ENCODE measurements around the gene CCNG2. TPM values are rescaled to one million over a fixed set of nuclear protein-coding genes. Genes with fewer than 3 reads are reported as not detected.
A peak's percentile ranks its signal among the peaks of the same experiment; 100 is the strongest.
"Not testable (repeated sequence)": the region's sequence is repeated elsewhere in the genome, so short reads cannot be mapped to it uniquely, and the experiment has no call there.

CCNG2 gene
- total RNA-seq, 1 donor from 2014 or later = 27.8 TPM

DNA sequence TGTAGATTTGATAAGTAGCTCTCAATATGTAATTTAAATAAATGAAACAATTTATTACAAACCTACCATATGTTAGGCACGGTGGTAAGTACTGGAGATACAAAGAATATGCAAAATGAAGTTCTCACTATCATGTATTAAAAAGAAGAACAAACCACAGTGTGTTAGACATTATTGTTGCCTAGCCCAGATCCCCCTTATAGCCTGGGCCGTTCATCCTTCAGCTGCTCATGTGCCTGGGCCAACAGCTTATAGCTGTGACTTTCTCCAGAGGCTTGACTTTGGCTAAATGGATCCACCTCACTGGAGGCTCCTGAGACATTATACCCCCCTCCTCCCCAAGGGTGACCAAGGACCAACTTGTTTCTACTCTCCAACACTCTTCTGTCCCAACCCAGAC lies 29.8 kb upstream of the CCNG2 start:
- Histone ChIP-seq H3K4me3 (no peak overlapping the region), H3K27ac (peak overlapping the region in 1 of 2 donors; percentile 18), H3K9me3 (no peaks in the 10 kb centered on the region), H3K4me1 (no peaks in the 10 kb centered on the region), H3K36me3 (no peaks in the 10 kb centered on the region), H3K27me3 (no peaks in the 10 kb centered on the region)
- intact Hi-C loops (cut with DNase I) = no loop called here
- DNase-seq (ENCODE audit: low spot score in 2 of 2) = no peak
- TF ChIP-seq, protein P1, sequence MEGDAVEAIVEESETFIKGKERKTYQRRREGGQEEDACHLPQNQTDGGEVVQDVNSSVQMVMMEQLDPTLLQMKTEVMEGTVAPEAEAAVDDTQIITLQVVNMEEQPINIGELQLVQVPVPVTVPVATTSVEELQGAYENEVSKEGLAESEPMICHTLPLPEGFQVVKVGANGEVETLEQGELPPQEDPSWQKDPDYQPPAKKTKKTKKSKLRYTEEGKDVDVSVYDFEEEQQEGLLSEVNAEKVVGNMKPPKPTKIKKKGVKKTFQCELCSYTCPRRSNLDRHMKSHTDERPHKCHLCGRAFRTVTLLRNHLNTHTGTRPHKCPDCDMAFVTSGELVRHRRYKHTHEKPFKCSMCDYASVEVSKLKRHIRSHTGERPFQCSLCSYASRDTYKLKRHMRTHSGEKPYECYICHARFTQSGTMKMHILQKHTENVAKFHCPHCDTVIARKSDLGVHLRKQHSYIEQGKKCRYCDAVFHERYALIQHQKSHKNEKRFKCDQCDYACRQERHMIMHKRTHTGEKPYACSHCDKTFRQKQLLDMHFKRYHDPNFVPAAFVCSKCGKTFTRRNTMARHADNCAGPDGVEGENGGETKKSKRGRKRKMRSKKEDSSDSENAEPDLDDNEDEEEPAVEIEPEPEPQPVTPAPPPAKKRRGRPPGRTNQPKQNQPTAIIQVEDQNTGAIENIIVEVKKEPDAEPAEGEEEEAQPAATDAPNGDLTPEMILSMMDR (IDR thresholded peaks at IDR 0.05) = no peak

DNA sequence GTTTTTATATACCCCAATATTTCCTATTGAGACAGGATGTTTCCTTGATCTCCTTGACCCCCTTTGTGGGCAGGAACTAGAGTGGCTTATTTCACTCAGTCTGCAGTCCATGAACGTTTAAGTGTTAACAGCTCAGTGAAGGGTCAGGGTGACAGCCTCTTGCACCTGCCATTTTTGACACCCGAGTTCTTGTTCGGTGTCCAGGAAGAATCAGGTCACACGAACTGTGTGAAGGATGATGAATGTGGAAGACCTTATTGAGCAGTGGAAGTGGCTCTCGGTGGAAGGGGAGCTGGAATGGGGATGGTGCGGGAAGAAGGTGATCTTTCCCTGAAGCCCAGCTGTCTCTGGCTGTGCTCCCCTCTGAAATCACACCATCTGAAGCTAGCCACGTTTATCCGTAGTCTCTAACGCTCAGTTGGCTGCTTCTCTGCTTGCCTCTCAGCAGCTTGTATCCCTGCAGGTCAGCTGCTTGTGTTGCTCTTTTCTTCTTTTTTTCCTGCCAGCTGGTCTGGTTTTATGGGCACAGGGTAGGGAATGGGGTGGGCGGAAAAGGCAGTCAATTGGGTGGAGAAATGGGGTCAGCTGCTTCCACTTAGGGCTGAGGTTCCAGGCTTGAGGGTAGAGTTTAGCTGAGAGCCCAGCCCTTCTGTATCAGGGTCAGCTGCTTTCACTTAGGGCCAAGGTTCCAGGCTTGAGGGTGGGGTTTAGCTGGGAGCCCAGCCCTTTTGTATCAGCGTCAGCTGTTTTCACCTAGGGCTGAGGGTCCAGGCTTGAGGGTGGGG lies 29.0 kb upstream of the CCNG2 start:
- intact Hi-C loops (cut with DNase I) = no loop called here
- DNase-seq (ENCODE audit: low spot score in 2 of 2) = no peak
- H3K36me3 ChIP-seq = no peaks in the 10 kb centered on the region
- no peaks in the 10 kb centered on the region for H3K9me3 ChIP-seq
- TF ChIP-seq, protein P1 (IDR thresholded peaks at IDR 0.05) = no peak
- H3K27me3 ChIP-seq = no peaks in the 10 kb centered on the region
- H3K4me3 ChIP-seq = no peak overlapping the region
- H3K4me1 ChIP-seq = no peaks in the 10 kb centered on the region
- no peak overlapping the region for H3K27ac ChIP-seq

DNA sequence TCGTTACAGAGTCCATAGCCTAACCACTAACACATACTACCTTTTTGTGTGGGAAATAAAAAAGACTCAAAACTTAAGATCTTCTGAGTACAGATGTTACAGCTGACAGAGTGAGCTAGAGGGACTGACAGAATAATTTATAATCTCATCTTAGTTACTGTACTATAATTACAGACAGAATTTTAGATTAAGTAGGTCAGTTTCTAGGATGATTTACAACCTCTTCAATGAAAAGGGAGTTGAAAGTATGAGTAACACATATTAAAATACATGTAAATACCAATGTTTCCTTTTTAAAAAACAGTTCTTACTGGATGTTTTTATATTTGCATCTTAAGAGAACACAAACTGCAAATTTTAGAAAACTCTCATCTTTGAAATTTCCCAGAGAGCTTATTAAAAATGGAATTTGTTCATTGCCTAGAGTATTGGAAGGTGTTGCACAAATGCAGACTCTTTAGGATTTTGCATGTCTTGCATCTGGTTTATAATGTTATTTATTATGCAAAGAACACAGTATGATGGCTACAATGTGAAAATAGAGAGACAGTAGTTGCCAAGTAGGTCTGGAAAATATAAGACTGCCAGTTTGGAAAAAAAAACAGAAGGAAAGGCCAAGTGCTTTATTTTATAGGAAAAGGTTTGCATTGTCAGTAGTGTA lies 24.2 kb upstream of the CCNG2 start:
- Histone ChIP-seq H3K4me3 (no peak overlapping the region), H3K27ac (no peak overlapping the region), H3K36me3 (no peaks in the 10 kb centered on the region), H3K27me3 (no peaks in the 10 kb centered on the region), H3K4me1 (no peaks in the 10 kb centered on the region), H3K9me3 (no peaks in the 10 kb centered on the region)
- no peak for DNase-seq (ENCODE audit: low spot score in 2 of 2)
- TF ChIP-seq, protein P1 (IDR thresholded peaks at IDR 0.05) = no peak
- intact Hi-C loops (cut with DNase I) = no loop called here

DNA sequence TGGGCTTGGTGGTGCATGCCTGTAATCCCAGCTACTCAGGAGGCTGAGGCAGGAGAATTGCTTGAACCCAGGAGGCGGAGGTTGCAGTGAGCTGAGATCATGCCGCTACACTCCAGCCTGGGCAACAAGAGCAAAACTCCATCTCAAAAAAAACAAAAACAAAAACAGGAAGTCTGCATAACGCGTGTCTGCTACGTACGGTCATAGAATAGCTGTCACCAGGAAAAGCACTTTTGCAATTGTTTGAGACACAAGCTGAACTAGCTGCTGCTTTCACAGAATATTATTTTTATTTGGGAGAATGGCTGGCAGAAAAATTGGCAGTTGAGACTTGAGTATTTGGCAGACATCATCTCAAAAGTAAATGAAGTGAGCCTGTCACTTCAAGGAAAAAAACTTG lies 19.6 kb upstream of the CCNG2 start:
- H3K4me3 ChIP-seq; H3K4me1 ChIP-seq; intact Hi-C loops (cut with DNase I); H3K27me3 ChIP-seq; H3K36me3 ChIP-seq; H3K27ac ChIP-seq; H3K9me3 ChIP-seq; DNase-seq (ENCODE audit: low spot score in 2 of 2): not testable (repeated sequence)

DNA sequence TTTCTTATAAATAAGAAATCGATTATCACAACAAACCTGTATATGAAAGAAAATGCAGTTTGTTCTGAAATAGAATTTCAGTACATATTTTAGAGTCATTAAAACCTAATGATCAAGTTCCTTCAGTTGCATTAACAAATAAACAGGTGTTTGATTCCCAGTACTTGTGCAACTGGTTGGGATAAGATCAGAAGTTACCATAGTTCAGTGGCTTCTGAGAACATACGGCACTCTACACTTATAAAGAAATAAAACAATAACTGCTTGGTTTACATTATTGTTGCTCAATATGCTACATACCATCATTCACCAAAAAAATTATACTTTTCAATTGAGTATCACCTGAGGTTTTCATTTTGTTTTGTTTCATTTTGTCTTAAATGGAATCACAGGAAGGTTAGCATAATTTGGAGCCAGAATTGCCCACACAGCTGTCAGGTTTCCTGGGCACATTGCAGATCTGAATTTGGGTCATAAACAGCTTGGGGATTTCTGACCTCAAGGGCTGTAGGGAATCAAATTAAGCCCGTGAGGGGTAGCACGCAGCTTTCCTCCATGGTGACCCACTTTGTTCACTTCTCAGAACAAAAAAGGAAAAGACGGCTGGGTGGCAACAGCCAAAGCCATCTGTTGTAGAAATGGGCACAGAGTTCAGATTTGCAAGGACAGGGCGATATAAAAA lies 14.9 kb upstream of the CCNG2 start:
- Histone ChIP-seq H3K4me1 (no peaks in the 10 kb centered on the region), H3K27me3 (no peaks in the 10 kb centered on the region), H3K9me3 (no peaks in the 10 kb centered on the region), H3K36me3 (no peaks in the 10 kb centered on the region), H3K4me3 (no peak overlapping the region), H3K27ac (no peak overlapping the region)
- TF ChIP-seq, protein P1 (IDR thresholded peaks at IDR 0.05) = no peak
- DNase-seq (ENCODE audit: low spot score in 2 of 2) = no peak
- intact Hi-C loops (cut with DNase I) = no loop called here

DNA sequence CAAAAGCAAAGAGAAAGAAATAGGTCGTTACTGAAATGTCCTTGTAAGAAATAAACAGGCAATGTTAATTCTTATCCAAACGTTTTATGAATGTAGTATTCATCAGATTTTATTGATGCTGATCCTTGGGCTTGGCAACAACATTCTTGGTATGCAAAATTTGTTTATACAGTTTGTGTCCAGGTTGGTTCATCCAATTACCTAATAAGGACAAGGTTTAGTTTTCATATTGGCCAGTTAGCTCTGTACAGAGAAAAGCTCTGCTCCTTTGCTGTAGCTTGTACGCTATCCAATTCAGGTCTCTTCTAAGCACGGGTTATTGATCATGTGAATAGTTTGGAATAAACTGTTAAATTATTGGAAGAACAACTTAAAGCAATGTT lies 14.4 kb upstream of the CCNG2 start:
- Histone ChIP-seq H3K4me3 (no peak overlapping the region), H3K4me1 (no peaks in the 10 kb centered on the region), H3K36me3 (no peaks in the 10 kb centered on the region), H3K27ac (no peak overlapping the region), H3K27me3 (no peaks in the 10 kb centered on the region), H3K9me3 (no peaks in the 10 kb centered on the region)
- intact Hi-C loops (cut with DNase I) = no loop called here
- no peak for DNase-seq (ENCODE audit: low spot score in 2 of 2)
- TF ChIP-seq, protein P1 (IDR thresholded peaks at IDR 0.05) = no peak

All from ascending aorta (tissue), 2 donors.